Measurements from ENCODE around the gene ITPR2.

DNA sequence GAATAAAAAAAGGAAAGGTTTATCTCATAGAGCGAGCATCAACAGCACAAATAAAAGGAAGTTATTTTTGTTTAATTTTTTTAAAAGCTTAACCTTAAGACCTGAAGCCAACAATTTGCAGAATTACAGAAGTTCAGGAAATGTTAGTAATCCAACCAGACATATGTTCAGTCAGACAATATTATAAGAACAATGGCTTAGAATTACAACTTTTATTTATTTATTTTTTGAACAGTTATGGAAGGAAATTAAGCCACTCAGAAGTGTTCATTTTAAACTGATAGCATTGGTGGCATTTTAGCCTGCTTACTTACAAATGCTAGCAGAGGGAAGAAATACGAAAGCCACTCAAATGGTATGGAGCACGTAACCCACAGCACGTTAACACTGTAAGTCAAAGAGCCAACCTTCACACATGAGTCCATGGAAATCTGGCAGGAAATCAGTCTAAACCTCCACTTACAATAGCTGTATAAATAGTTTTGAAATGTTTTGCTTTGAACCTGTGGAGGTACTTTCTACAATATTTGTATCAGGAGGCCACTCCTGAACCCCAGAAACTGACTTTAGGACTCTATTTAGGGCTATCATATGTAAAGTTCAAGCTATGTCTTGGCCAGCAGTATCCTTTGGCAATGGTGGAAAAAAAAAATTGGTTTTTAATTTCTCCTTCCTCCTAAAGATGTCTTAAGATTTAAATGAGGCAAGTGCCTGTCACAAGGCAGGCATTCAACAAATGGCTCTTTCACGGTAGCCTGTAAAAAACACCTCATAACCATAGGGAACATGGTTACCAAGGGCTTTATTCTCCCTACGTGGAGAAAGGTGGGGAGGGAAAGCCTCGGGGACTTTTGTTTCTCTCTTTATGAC lies 102.3 kb downstream of the ITPR2 start:
- TF ChIP-seq SP1 (IDR thresholded peaks at IDR 0.05): no peak
- TF ChIP-seq, protein P1, sequence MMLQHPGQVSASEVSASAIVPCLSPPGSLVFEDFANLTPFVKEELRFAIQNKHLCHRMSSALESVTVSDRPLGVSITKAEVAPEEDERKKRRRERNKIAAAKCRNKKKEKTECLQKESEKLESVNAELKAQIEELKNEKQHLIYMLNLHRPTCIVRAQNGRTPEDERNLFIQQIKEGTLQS (IDR thresholded peaks at IDR 0.05): no peak
- TF ChIP-seq TAF1 (conservative IDR thresholded peaks at IDR 0.05): no peak
- TF ChIP-seq, protein P2, sequence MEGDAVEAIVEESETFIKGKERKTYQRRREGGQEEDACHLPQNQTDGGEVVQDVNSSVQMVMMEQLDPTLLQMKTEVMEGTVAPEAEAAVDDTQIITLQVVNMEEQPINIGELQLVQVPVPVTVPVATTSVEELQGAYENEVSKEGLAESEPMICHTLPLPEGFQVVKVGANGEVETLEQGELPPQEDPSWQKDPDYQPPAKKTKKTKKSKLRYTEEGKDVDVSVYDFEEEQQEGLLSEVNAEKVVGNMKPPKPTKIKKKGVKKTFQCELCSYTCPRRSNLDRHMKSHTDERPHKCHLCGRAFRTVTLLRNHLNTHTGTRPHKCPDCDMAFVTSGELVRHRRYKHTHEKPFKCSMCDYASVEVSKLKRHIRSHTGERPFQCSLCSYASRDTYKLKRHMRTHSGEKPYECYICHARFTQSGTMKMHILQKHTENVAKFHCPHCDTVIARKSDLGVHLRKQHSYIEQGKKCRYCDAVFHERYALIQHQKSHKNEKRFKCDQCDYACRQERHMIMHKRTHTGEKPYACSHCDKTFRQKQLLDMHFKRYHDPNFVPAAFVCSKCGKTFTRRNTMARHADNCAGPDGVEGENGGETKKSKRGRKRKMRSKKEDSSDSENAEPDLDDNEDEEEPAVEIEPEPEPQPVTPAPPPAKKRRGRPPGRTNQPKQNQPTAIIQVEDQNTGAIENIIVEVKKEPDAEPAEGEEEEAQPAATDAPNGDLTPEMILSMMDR (IDR thresholded peaks at IDR 0.05; ENCODE audit: low read depth, low read length, missing input control): no peak
- no peak for TF ChIP-seq YY1 (IDR thresholded peaks at IDR 0.05)
- TF ChIP-seq, protein P3, sequence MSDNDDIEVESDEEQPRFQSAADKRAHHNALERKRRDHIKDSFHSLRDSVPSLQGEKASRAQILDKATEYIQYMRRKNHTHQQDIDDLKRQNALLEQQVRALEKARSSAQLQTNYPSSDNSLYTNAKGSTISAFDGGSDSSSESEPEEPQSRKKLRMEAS (IDR thresholded peaks at IDR 0.05): no peak
- TF ChIP-seq, protein P4, sequence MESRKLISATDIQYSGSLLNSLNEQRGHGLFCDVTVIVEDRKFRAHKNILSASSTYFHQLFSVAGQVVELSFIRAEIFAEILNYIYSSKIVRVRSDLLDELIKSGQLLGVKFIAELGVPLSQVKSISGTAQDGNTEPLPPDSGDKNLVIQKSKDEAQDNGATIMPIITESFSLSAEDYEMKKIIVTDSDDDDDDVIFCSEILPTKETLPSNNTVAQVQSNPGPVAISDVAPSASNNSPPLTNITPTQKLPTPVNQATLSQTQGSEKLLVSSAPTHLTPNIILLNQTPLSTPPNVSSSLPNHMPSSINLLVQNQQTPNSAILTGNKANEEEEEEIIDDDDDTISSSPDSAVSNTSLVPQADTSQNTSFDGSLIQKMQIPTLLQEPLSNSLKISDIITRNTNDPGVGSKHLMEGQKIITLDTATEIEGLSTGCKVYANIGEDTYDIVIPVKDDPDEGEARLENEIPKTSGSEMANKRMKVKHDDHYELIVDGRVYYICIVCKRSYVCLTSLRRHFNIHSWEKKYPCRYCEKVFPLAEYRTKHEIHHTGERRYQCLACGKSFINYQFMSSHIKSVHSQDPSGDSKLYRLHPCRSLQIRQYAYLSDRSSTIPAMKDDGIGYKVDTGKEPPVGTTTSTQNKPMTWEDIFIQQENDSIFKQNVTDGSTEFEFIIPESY (IDR thresholded peaks at IDR 0.05): no peak
- TF ChIP-seq NR2F2 (IDR thresholded peaks at IDR 0.05): no peak
- TF ChIP-seq JUND (IDR thresholded peaks at IDR 0.05): no peak
- TF ChIP-seq HNF4G (IDR thresholded peaks at IDR 0.05): no peak
- TF ChIP-seq RXRA (IDR thresholded peaks at IDR 0.05): no peak
- no peak for TF ChIP-seq EGR1 (IDR thresholded peaks at IDR 0.05; ENCODE audit: low read depth in 2 of 2)
- TF ChIP-seq FOXA1 (IDR thresholded peaks at IDR 0.05): no peak
- TF ChIP-seq, protein P5, sequence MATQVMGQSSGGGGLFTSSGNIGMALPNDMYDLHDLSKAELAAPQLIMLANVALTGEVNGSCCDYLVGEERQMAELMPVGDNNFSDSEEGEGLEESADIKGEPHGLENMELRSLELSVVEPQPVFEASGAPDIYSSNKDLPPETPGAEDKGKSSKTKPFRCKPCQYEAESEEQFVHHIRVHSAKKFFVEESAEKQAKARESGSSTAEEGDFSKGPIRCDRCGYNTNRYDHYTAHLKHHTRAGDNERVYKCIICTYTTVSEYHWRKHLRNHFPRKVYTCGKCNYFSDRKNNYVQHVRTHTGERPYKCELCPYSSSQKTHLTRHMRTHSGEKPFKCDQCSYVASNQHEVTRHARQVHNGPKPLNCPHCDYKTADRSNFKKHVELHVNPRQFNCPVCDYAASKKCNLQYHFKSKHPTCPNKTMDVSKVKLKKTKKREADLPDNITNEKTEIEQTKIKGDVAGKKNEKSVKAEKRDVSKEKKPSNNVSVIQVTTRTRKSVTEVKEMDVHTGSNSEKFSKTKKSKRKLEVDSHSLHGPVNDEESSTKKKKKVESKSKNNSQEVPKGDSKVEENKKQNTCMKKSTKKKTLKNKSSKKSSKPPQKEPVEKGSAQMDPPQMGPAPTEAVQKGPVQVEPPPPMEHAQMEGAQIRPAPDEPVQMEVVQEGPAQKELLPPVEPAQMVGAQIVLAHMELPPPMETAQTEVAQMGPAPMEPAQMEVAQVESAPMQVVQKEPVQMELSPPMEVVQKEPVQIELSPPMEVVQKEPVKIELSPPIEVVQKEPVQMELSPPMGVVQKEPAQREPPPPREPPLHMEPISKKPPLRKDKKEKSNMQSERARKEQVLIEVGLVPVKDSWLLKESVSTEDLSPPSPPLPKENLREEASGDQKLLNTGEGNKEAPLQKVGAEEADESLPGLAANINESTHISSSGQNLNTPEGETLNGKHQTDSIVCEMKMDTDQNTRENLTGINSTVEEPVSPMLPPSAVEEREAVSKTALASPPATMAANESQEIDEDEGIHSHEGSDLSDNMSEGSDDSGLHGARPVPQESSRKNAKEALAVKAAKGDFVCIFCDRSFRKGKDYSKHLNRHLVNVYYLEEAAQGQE (IDR thresholded peaks at IDR 0.05): no peak
